NT2/D1 (cell line): ENCODE measurements around the gene CTNNA2.
A peak's percentile ranks its signal among the peaks of the same experiment; 100 is the strongest.

Source experiments
- DNase-seq: peaks from one replicate; pipeline ENCODE4 v3.0.0-alpha.2; 2011; ENCODE audit warnings: low read depth, low spot score
- H3K27me3 ChIP-seq: 2 replicates; pipeline ENCODE4 v1.6.0; 2011; ENCODE audit warnings: mild to moderate bottlenecking; ENCODE audit not compliant: insufficient read length, insufficient read depth
- H3K36me3 ChIP-seq: 2 replicates; pipeline ENCODE4 v1.6.1; 2011; ENCODE audit warnings: mild to moderate bottlenecking, low read length, mixed read lengths; ENCODE audit not compliant: insufficient read depth, insufficient read length
- H3K4me1 ChIP-seq: 2 replicates; pipeline ENCODE4 v1.5.1; 2011; ENCODE audit not compliant: insufficient read depth, insufficient read length
- H3K4me3 ChIP-seq: 2 replicates; pipeline ENCODE4 v1.5.1; 2011; ENCODE audit warnings: low read depth; ENCODE audit not compliant: insufficient read length
- H3K9ac ChIP-seq: 2 replicates; pipeline ENCODE4 v1.6.0; 2011; ENCODE audit warnings: low read depth; ENCODE audit not compliant: insufficient read length
- H3K9me3 ChIP-seq: 2 replicates; pipeline ENCODE4 v1.5.1; 2011; ENCODE audit warnings: mild to moderate bottlenecking, low read length; ENCODE audit not compliant: insufficient read depth
- SUZ12 ChIP-seq: IDR thresholded peaks from 2 replicates; pipeline ENCODE4 v1.6.1; 2011; ENCODE audit not compliant: insufficient read length, insufficient read depth; ENCODE audit errors: extremely low read depth
- YY1 ChIP-seq: IDR thresholded peaks from 2 replicates; pipeline ENCODE4 v1.6.1; 2011; ENCODE audit not compliant: insufficient read length, insufficient read depth
- ZNF274 ChIP-seq: IDR thresholded peaks from 2 replicates; pipeline ENCODE4 v1.6.1; 2011; ENCODE audit warnings: mild to moderate bottlenecking, low read depth, low read length

Gene CTNNA2

GRCh38 chr2:80126596-80127189, 613.8 kb downstream of the CTNNA2 start:
- no peaks in the 10 kb centered on the region for H3K27me3 ChIP-seq

GRCh38 chr2:80128080-80128479, 615.2 kb downstream of the CTNNA2 start:
- Histone ChIP-seq H3K9ac (no peak overlapping the region), H3K27me3 (no peaks in the 10 kb centered on the region), H3K4me1 (no peaks in the 10 kb centered on the region), H3K36me3 (no peaks in the 10 kb centered on the region), H3K4me3 (no peak overlapping the region), H3K9me3 (no peaks in the 10 kb centered on the region)
- no peak for TF ChIP-seq ZNF274
- TF ChIP-seq SUZ12, result no peak
- TF ChIP-seq YY1, result no peak
- DNase-seq, result no peak

More at GRCh38 chr2:80126596-80127189, 613.8 kb downstream of the CTNNA2 start:
- no peak for DNase-seq
- TF ChIP-seq ZNF274, result no peak
- TF ChIP-seq SUZ12, result no peak
- H3K9me3 ChIP-seq, result no peaks in the 10 kb centered on the region
- H3K4me3 ChIP-seq, result no peak overlapping the region
- no peak overlapping the region for H3K9ac ChIP-seq
- no peaks in the 10 kb centered on the region for H3K36me3 ChIP-seq
- no peaks in the 10 kb centered on the region for H3K4me1 ChIP-seq

GRCh38 chr2:80132281-80132680, 619.4 kb downstream of the CTNNA2 start:
- Histone ChIP-seq H3K9ac (no peak overlapping the region), H3K36me3 (no peaks in the 10 kb centered on the region), H3K9me3 (no peaks in the 10 kb centered on the region), H3K4me3 (no peak overlapping the region), H3K4me1 (no peaks in the 10 kb centered on the region), H3K27me3 (no peaks in the 10 kb centered on the region)
- no peak for DNase-seq
- TF ChIP-seq ZNF274, result no peak
- no peak for TF ChIP-seq SUZ12
- no peak for TF ChIP-seq YY1

- Histone ChIP-seq H3K4me1 (no peaks in the 10 kb centered on the region), H3K9me3 (no peaks in the 10 kb centered on the region), H3K36me3 (no peaks in the 10 kb centered on the region), H3K4me3 (no peak overlapping the region), H3K27me3 (no peaks in the 10 kb centered on the region), H3K9ac (no peak overlapping the region)
- TF ChIP-seq ZNF274, result no peak
- TF ChIP-seq SUZ12, result no peak
- no peak for TF ChIP-seq YY1
- DNase-seq, result no peak
These were observed 622.1 kb downstream of the CTNNA2 start for GRCh38 chr2:80135001-80135400.

- TF ChIP-seq YY1 (no peak), SUZ12 (no peak), ZNF274 (no peak)
- peak; percentile 57 for DNase-seq
- Histone ChIP-seq H3K27me3 (no peaks in the 10 kb centered on the region), H3K4me3 (no peak overlapping the region), H3K9ac (no peak overlapping the region), H3K36me3 (no peaks in the 10 kb centered on the region), H3K4me1 (no peaks in the 10 kb centered on the region), H3K9me3 (no peaks in the 10 kb centered on the region)
These were observed 623.5 kb downstream of the CTNNA2 start for GRCh38 chr2:80136338-80136737.

- no peak for DNase-seq
- H3K36me3 ChIP-seq, result no peaks in the 10 kb centered on the region
- TF ChIP-seq YY1, result no peak
- TF ChIP-seq SUZ12, result no peak
- no peak for TF ChIP-seq ZNF274
These were observed 626.1 kb downstream of the CTNNA2 start for GRCh38 chr2:80139001-80139400.

GRCh38 chr2:80141007-80141726, 628.3 kb downstream of the CTNNA2 start:
- H3K4me3 ChIP-seq, result no peak overlapping the region
- no peak for DNase-seq
- H3K4me1 ChIP-seq, result no peaks in the 10 kb centered on the region
- no peaks in the 10 kb centered on the region for H3K36me3 ChIP-seq
- H3K9ac ChIP-seq, result no peak overlapping the region
- no peaks in the 10 kb centered on the region for H3K27me3 ChIP-seq
- no peaks in the 10 kb centered on the region for H3K9me3 ChIP-seq
- no peak for TF ChIP-seq SUZ12
- TF ChIP-seq ZNF274, result no peak
- no peak for TF ChIP-seq YY1

More at GRCh38 chr2:80139001-80139400, 626.1 kb downstream of the CTNNA2 start:
- Histone ChIP-seq H3K9ac (no peak overlapping the region), H3K9me3 (no peaks in the 10 kb centered on the region), H3K27me3 (no peaks in the 10 kb centered on the region), H3K4me3 (no peak overlapping the region), H3K4me1 (no peaks in the 10 kb centered on the region)
